HG03342 (cell line): ENCODE measurements around the gene DDX59.
A peak's percentile ranks its signal among the peaks of the same experiment; 100 is the strongest.

Source experiments
- ATAC-seq: cut with Tn5 transposase; IDR thresholded peaks from one replicate; pipeline ENCODE4 v1.9.1; 2021; ENCODE audit warnings: mild to moderate bottlenecking, moderate library complexity; ENCODE audit not compliant: unreplicated experiment

The DDX59 gene

DNA sequence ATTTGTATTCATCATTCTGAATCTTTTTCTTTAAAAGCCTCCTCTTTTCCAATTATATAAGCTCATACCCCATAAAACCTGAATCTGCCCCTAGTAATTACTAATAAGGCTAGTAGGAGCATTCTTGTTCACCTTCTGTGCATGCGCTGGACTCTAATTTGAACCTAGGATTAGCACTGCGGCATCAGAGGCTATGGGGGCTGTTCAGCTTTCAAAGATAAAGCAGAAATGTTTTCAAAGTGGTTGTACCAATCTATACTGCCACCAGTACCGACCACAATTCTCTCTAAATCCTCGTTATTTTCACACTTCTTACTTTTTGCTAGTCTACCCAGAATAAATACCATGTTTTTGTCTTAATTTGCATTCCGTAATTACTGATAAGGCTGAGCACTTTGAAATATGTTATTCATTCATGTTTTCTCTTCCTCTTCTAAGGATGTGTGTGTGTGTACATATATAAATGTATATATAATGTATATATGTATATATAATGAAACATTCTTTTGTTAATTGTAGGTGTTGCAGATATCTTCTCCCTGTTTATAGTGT lies 1.6 kb upstream of the DDX59 start:
- ATAC-seq = no peak

DNA sequence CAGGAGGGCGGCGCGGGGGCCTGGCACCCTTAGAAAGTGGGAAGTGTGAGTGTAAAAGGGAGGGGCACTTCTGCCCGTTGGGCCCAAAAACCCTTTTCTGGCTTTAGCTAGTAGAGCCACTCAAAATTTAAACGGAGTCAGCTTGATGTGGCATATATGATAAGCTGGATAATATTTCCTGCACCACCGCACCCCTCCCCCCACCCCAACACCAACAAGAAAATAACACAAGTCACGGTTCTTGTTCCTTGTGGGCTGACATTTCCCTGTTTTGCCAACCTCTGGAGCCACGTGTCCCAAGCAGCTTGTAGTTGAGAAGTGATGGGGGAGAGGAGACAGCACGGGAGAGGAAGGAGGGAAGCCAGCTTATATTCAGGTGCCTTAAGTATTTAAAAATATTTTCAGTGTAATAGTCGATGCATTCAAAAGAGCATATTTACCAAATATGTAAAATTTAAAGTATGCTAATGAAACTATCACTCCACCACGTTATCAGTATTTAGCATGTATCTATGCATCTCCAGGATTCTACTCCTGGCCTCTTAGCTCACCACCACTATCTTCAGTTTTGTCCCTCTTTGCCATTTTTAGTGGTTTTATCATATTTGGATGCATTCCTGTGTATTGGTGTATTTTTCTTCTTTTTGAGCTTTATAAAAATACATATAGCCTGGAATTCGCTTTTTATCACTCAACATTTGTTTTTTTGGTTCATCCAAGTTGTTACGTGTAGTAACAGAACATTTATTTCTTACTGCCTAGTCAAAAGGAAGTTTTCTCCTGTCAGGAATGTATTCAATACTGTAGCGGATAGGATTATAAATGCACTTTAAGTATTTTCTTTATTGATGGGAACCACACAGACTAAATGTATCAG lies 773 bp upstream of the DDX59 start:
- ATAC-seq = peak; percentile 11

DNA sequence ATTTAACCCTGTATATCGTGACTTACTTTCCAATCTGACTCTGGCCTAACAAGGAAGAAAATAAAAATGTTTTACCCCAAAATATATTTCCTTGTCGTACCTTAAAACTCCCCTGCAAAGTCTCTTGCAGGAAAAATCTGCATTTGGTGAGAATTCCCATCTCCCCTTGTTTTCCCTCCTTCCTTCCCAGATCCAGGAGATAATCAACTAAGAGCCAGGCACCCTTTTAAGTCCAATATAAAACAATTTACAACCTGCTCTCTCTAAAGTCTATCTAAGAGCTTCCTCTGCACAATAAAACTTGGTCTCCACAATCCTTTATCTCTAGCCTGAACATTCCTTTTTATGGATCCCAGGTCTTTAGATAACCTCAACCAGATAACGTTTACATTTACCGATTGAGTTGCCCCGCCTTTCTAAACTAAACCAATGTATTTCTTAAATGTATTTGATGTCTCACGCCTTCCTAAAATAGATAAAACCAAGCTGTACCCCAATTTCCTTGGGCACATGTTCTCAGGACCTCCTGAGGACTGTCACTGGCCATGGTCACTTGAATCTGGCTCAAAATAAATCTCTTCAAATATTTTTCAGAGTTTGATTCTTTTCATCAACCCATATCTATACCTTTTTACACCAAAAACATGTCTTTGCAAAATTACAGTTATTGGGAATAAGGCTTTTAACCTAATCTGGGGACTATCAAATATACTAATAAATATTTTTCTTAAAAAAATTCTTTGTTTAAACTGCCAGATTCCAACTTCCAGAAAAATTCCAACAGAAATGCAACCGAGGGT lies 993 bp downstream of the DDX59 start:
- ATAC-seq = no peak

DNA sequence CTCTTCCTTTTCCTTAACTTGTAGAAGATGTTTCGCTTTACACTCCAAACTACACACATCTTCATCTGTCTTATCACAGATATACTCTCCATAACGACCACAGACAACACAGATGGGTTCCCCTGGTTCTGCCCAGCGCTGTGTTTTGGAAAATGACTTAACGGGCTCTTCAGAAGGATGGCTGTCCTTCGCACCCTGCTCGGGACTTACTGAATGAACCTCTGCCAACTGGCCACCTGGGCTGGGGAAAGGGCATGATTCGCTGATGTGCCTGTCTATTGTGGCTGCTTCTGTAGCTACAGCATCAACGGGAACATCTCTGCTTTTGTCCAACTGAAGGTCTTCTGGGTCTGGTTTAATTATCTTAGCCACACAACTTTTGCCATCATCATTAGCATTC lies 3.4 kb downstream of the DDX59 start:
- no peak for ATAC-seq

GRCh38 chr1:200665861-200666260 lies 3.8 kb downstream of the DDX59 start:
- no peak for ATAC-seq

- ATAC-seq = no peak
These were observed 9.0 kb downstream of the DDX59 start for GRCh38 chr1:200660719-200661118.

GRCh38 chr1:200659269-200659668 lies 10.4 kb downstream of the DDX59 start:
- ATAC-seq = no peak

DNA sequence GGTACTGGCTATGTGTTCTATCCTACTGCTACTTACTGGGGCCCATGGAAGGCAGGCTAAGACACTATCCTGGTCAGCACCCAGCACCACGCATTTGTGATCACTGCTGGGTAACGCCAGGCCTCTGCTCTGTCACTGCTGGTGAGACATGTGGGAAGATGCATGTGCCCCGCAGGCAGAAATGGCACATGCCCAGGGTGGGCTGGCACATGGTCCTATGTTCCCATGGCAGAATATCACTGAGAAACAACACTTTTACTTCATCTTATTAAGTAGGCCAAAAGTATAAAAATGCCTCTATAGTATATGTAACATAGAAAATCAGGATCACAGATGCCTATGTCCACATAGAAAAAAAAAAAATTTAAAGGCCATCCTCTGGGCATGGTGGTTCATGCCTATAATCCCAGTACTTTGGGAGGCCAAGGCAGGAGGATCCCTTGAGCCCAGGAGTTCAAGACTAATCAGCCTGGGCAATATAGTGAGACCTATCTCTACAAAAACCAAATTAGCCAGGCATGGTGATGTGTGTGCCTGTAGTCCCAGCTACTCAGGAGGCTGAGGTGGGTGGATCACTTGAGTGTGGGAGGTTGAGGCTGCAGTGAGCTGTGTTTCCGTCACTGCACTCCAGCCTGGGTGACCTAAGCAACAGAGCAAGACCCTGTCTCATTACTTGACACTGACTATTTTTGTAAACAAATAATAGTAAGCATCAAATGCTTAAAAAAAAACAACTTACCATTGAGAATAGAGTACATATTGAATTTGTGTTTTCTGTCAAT lies 11.5 kb downstream of the DDX59 start:
- ATAC-seq = no peak

GRCh38 chr1:200654660-200655059 lies 15.0 kb downstream of the DDX59 start:
- peak; percentile 98 for ATAC-seq

GRCh38 chr1:200653022-200653462 lies 16.7 kb downstream of the DDX59 start:
- ATAC-seq = no peak

DNA sequence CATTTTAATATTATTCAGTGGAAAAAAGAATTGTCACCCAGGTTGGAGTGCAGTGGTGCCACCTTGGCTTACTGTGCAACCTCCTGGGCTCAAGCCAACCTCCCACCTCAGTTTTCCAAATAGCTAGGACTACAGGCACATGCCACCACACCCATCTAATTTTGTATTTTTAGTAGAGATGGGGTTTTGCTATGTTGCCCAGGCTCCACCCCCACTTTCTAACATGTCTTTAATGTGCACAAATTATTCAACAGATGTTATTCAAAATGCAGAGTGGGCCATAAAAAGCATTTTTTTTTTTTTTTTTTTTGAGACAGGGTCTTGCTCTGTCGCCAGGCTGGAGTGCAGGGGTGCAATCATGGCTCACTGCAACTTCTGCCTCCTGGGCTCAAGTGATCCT lies 17.3 kb downstream of the DDX59 start:
- ATAC-seq = no peak

GRCh38 chr1:200646515-200646914 lies 23.2 kb downstream of the DDX59 start:
- no peak for ATAC-seq

DNA sequence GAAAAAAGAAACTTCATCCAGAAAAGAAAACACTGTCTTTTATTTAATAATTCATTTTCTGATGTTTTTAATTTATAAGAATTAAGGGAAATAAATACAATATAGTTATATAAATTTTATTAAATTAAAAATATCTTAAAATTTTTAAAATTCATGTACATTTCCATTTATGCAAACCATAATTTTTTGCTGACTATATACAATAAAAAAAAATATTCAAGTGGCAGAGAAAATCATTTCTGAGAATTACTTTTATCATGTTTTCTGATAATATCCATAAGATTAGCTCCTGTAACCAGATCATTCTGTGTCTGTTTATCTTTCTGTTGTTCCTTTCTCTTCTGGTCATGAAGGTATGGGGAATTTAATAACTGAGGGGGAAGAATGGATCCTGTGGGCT lies 25.7 kb downstream of the DDX59 start:
- no peak for ATAC-seq

DNA sequence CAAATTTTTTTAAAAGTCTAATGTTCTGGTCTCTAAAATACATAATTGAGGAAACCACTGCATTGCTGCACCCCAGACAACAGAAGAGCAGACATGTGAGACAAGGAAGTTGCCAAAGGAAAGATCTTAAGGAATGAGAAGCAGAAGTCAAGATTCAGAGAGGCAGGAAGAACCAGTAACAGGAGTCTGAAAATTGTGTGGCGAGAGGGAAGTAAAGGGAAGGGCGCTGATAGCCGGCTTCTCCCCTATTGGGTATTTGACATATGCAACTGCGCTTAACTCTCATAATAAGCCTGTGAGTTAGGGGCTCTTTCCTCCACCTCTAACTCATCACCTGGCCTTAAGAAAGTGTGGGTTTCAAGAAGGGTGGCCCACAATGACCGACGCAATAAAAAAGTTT lies 27.2 kb downstream of the DDX59 start:
- no peak for ATAC-seq

- ATAC-seq = no peak
These were observed 28.7 kb downstream of the DDX59 start for GRCh38 chr1:200640963-200641401.

- no peak for ATAC-seq
These were observed 29.2 kb downstream of the DDX59 start for GRCh38 chr1:200640373-200640962.

DNA sequence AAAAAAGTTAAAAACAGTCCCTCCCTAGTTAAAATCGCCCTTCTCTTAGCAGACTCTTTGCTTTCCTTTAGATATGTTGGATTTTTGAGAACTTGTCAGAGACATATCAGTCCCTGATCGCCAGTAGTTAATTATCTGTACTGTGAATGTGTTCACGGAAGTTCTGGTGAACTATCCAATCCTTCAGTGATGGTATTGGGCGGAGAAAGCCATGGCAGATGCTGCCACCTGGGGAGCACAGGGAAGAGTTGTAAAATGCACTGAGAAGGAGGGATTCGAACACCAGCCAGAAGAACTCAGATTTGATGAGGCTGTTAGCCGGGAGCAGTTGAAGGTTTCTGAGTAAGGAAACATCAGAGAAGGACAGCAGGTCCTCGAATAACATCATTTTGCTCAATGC lies 31.6 kb downstream of the DDX59 start:
- no peak for ATAC-seq

DNA sequence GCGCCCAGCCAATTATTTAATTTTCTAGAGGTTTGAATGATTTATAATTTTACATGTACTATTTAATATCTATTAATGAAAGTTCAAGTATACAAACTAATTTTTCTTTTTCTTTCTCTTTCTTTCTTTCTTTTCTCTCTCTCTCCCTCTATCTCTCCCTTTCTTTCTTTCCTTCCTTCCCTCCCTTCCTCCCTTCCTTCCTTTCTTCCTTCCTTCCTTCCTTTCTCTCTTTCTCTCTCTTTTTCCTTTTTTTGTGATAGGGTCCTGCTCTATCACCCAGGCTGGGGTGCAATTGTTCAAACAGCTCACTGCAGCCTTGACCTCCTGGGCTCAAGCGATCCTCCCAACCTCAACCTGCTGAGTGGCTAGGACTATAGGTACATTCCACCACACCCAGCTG lies 33.0 kb downstream of the DDX59 start:
- no peak for ATAC-seq

- no peak for ATAC-seq
These were observed 35.2 kb downstream of the DDX59 start for GRCh38 chr1:200634261-200635122.

DNA sequence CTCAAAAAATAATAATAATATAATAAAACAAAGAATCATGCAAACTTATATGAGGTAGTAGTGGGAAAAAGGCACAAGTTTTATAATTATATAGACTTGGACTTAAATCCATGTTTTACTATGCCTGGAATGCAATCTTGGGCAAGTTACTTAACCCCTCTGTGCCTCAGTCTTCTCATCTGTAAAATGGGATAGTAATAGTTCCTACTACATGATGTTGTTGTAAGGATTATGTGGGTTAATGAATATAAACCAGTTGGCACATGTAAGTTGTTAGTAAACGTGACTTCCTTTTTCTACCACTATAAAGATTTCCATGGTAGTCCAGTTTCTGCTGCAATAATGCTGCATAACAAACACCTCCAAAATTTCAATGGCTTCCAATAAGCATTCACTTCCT lies 38.3 kb downstream of the DDX59 start:
- no peak for ATAC-seq
